Measurements from ENCODE around the gene DRGX.

DRGX gene

GRCh38 chr10:49395741-49396665 is at the start of gene DRGX:
TSS of gene DRGX (minus strand) at chr10:49396089. CDS start at chr10:49395440, 649 bp downstream.
- no peak for DNase-seq

- no peak for DNase-seq
Measured at GRCh38 chr10:49444349-49444748, 48.5 kb upstream of the DRGX start.

GRCh38 chr10:49442863-49443262 is 47.0 kb upstream of the DRGX start:
- DNase-seq = no peak

GRCh38 chr10:49441488-49442476 is 45.9 kb upstream of the DRGX start:
- no peak for DNase-seq

GRCh38 chr10:49435225-49435624 is 39.3 kb upstream of the DRGX start:
- no peak for DNase-seq

GRCh38 chr10:49433069-49433468 is 37.2 kb upstream of the DRGX start:
- no peak for DNase-seq

GRCh38 chr10:49431426-49431825 is 35.5 kb upstream of the DRGX start:
- DNase-seq = no peak

- no peak for DNase-seq
Measured at GRCh38 chr10:49429458-49429857, 33.6 kb upstream of the DRGX start.

GRCh38 chr10:49426490-49427360 is 30.8 kb upstream of the DRGX start:
- DNase-seq = no peak

- DNase-seq = no peak
Measured at GRCh38 chr10:49419005-49419404, 23.1 kb upstream of the DRGX start.

- DNase-seq = no peak
Measured at GRCh38 chr10:49418328-49418727, 22.4 kb upstream of the DRGX start.

GRCh38 chr10:49418053-49418326 is 22.1 kb upstream of the DRGX start:
- no peak for DNase-seq

GRCh38 chr10:49417311-49418052 is 21.6 kb upstream of the DRGX start:
- no peak for DNase-seq

- DNase-seq = no peak
Measured at GRCh38 chr10:49415846-49416245, 20.0 kb upstream of the DRGX start.

- DNase-seq = no peak
Measured at GRCh38 chr10:49415109-49415508, 19.2 kb upstream of the DRGX start.

- DNase-seq = no peak
Measured at GRCh38 chr10:49414496-49414895, 18.6 kb upstream of the DRGX start.

GRCh38 chr10:49412571-49412970 is 16.7 kb upstream of the DRGX start:
- DNase-seq = no peak

GRCh38 chr10:49410365-49411074 is 14.6 kb upstream of the DRGX start:
- no peak for DNase-seq

- no peak for DNase-seq
Measured at GRCh38 chr10:49409755-49410154, 13.9 kb upstream of the DRGX start.

- DNase-seq = no peak
Measured at GRCh38 chr10:49408519-49409306, 12.8 kb upstream of the DRGX start.
